G401.6 (cell line): ENCODE measurements around the gene BCAP31.
"Not testable (repeated sequence)": the region's sequence is repeated elsewhere in the genome, so short reads cannot be mapped to it uniquely, and the experiment has no call there.

Source experiments
- FAIRE-seq: peaks from 2 replicates; lab custom pipeline; 2012; peaks lifted over from hg19 to GRCh38; lab: Jason Lieb, UNC

BCAP31 gene

DNA sequence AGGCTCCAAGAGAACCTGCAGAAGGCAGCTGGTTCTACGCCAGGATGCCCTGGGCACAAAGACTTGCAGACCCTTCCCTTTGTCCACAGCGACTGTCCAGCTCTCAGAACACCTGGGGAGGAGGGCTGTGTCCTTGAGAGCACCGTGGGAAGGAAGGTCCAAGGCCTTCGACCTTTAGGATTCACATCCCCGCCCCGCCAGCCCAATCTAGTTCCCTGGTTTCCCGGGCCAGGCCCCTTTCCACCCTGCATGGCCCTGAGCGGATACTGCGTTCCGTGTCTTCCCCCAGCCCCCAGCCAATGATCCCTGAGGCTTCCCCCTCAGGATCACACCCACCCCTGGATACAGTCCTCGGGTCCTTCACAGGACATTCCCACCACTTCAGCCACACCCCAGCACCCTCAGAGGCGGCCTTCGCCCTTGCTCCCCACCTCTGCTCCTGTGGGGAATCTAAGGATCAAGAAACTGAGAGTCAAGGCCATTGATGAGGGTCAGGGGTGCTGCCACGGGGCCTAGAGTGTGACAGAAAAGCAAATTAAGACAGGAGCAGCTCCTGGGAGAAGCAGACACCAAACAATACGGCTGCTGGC lies 9.6 kb upstream of the BCAP31 start:
- FAIRE-seq: no peak

DNA sequence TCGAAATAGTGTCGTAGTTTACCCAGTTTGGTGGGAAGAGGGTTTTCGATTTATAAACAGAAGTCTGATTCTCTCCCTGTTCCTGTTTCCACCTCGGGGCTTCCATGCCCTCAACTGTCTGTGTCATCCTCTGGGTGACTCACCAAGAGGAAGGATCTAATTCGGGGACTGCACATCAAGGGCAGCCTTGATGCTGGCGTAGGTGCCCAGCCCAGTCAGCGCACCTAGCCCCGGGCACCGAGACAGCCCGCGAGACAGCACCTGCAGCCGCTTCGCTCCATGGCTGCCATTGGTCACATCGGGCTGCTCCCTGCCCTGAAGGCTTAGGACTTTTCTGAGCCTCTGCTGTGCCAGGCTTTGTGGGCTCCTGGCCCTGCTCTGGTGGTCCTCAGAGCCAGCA lies 8.2 kb upstream of the BCAP31 start:
- no peak for FAIRE-seq

DNA sequence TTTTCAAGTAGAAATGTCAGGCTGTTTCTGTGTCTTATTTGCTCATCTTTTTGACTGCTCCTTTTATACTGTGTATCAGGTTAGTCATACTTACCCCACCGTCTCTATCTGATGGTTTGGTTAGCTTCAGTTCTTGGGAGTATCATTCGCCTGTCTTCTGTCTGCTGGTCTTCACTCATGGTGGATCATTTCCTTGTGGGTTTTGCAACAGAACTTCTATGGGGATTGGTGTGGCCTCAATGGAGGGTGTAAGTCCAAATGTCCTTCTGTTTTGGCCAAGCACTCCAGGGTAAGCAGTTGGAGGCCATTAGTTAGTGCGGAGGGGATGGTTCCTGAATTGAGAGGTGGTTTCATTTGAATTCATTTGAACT lies 7.6 kb upstream of the BCAP31 start:
- no peak for FAIRE-seq

DNA sequence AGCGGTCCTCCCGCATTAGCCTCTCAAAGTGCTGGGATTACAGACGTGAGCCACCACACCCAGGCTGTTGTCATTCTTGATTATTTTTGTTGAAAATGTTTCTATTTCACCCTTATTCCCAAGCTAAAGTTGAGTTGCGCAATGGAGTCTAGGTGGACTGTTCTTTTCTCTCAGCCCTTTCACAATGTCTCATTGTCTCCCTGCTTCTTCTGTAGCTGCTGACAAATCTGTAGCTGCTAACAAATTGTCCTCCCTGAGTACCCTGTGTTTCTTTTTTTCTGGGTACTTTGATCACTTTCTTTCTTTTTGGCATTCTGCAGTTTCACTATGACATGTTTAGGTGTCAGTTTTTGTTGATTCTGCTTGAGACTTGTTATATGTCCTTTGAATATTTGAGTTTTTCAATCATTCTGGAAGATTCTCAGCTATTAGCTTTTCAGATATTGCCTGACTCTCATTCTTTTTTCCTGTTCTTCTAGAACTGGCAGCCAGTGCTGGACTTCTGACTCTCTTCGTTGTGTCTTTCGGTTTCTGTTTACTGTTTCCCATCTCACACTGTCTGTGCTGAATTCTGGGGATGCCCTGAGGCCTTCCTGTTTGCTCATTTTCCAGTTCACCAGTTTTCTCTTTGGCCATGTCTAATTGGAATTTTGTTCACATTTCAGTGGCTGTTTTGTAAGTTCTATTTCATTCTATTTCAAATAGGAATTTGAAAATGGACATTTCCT lies 7.1 kb upstream of the BCAP31 start:
- FAIRE-seq: no peak

DNA sequence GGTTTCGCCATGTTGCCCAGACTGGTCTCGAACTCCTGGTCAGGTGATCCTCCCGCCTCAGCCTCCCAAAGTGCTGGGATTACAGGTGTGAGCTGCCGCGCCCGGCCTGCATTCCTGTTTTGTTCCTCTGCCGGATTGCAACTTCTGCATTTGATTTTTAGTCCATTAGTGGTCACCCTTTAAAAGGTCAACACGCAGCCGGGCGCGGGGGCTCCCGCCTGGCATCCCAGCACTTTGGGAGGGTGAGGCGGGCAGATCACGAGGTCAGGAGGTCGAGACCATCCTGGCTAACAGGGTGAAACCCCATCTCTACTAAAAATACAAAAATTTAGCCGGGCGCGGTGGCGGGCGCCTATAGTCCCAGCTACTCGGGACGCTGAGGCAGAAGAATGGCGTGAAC lies 5.9 kb upstream of the BCAP31 start:
- FAIRE-seq: not testable (repeated sequence)

GRCh38 chrX:153728951-153729631 lies 4.9 kb upstream of the BCAP31 start:
- FAIRE-seq: no peak

- no peak for FAIRE-seq
These were observed 3.9 kb upstream of the BCAP31 start for GRCh38 chrX:153728095-153728494.

DNA sequence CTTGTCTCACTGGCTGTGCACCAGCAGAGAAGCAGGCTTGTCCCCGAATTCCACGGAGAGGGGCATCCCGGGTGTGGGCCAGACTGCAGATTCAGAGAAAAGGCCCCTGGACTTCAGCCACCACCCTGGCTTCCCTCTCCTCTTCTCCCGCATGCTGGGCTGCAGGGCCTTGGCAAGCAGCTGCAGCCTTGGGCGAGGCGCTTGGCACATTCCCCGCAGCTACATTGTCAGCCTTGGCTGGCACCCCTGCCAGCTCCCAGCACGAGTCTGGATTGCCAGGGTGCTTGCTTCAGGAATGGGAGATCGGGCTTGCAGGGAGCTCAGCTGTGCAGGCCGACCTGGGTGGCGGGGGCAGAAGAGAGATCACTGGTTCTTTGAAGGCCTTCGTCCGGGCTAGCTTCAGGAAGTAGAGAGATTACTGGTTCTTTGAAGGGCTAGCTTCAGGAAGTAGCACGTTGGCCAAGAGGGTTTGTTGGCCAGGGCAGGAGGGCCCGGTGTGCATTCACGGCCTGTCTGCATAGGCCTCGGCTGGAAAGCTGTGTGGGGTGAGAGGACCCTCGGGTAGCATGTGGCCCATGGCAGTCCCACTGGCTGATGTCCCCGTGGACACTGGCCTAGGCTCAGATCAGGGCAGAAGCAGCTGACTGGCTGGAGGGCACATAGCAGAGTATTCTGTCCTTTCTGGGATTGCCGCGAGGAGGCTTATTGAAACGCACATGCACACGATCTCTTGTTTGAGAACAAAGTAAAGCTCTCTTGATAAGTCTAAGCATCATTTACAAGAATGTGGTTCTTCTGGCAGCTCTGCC lies 3.1 kb upstream of the BCAP31 start:
- FAIRE-seq: no peak

GRCh38 chrX:153726286-153727122 lies 2.3 kb upstream of the BCAP31 start:
- no peak for FAIRE-seq

DNA sequence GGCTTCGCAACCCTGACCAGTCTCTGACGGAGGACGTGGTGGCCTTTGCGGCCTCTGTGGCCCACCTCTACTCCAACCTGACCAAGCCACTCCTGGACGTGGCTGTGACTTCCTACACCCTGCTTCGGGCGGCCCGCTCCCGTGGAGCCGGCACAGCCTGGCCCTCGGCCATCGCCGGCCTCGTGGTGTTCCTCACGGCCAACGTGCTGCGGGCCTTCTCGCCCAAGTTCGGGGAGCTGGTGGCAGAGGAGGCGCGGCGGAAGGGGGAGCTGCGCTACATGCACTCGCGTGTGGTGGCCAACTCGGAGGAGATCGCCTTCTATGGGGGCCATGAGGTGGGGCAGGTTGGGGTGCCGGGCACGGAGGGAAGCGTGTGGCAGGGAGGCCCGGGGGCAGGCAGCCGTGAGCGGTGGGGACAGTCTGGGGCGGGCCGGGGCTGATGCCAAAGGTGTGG lies 1.7 kb upstream of the BCAP31 start:
- FAIRE-seq: no peak

GRCh38 chrX:153725039-153725831 lies 1.0 kb upstream of the BCAP31 start:
- FAIRE-seq: no peak

GRCh38 chrX:153723351-153724251 lies 586 bp downstream of the BCAP31 start:
- FAIRE-seq: no peak

GRCh38 chrX:153722704-153723350 lies 1.4 kb downstream of the BCAP31 start:
- no peak for FAIRE-seq

DNA sequence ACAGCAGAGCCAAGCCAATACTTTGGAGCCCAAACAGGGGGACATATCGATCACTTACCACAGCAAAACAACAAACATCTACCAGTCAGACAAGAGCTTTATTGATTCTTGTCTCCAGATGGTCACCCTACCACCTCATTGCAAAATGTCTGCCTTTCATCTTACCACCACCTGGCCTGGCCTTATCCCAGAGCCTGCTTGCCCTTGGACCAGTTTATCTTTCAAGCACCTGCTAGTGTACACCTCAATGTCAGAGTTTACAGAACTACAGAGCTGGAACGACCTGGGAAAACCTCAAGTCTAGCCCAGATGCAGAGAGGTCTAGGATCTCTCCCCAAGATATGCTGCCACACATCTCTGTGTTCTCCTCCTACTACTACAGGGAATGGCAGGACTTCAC lies 4.5 kb downstream of the BCAP31 start:
- FAIRE-seq: no peak

- FAIRE-seq: no peak
These were observed 4.9 kb downstream of the BCAP31 start for GRCh38 chrX:153719238-153719637.

GRCh38 chrX:153717445-153717844 lies 6.7 kb downstream of the BCAP31 start:
- no peak for FAIRE-seq

DNA sequence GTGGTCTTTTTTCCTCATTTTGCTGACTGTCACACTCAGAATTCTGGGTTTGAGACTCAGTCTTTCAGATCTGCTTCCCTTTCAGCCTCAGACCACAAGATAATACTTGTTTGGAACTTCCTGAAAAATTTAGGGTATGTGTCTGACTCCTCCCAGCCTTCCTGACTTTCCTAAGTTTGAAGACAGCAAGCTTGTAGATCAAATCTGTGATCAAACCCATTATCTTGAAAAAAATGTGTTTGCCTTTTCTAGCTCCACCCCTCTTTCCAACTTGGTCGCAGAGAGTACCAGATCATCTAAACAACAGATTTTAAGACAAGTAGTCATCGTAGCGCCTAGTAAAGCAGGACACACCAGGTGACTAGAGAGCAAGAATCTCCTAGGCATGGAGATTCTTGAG lies 9.9 kb downstream of the BCAP31 start:
- no peak for FAIRE-seq

DNA sequence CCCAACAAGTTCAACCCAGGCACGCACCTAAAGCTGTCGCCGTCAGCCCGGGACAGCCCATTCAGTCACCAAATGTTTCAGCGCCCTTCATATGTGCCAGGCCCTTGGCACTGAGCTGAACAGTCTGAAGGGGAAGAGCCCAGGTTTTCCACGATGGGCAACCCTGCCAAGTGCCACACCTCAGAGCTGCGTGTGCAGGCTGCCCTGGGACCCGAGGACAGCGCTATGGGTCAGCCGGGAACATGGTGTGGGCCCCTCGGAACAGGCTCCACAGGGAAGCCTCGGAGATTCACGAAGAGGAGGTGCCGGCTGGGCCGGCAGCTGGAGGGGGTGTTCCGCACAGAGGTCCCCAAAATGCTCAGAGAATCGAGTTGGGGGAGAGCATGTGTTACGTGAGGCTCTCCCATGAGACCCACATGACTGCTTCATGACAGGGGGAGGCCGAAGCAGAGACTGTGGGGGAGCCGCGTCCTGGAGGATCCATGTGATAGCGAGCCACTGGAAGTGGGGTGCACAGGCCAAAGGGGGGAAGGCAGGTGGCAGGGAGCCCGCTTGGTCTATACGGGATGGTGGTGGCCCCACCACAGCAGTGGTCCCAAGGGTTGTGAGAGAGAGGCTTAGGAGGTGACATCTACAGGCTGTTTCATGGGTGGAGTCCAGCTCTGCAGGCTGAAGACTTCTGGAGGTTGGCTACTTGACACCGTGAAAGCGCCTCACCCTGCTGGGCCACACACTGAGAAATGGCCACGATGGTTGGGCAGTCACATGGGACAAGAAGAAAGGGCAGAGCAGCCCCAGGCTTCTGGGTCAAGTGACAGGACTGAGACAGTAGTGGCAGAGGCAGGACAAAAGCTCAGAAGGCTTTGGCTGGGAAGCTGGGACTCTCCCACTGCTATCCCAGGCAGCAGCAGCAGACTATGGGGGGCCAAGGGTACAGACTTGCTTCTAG lies 14.2 kb downstream of the BCAP31 start:
- no peak for FAIRE-seq
